SK-N-SH (cell line): Measurements from ENCODE around the gene IL16. TPM values are rescaled to one million over a fixed set of nuclear protein-coding genes. Genes with fewer than 3 reads are reported as not detected.

Experiments
- CTCF ChIA-PET: fragments of 300-600, 350-600 bp; formaldehyde crosslinking; extraction: SDS; loops from one replicate; lab custom pipeline; 2021; lab: Yijun Ruan, JAX
- POLR2A ChIA-PET: fragments of 350-600 bp; sonication (Branson Sonifier 250); formaldehyde crosslinking; extraction: SDS; loops from one replicate; lab custom pipeline; 2020; ENCODE audit warnings: antibody characterized with exemption, inconsistent platforms; lab: Yijun Ruan, JAX
- DNase-seq: peaks from one replicate; pipeline ENCODE4 v3.0.0; 2012
- H2AFZ ChIP-seq: fragments of 200-600 bp; sonication (generic); 2 replicates; pipeline ENCODE4 v1.8.1; 2016; ENCODE audit warnings: antibody characterized with exemption, mild to moderate bottlenecking, low read depth
- H3F3A ChIP-seq: fragments of 200-600 bp; sonication (generic); replicated peaks from 2 replicates; pipeline ENCODE3; 2016; ENCODE audit warnings: antibody characterized with exemption, mild to moderate bottlenecking; ENCODE audit not compliant: insufficient read depth
- H3K27ac ChIP-seq, 2 experiments: fragments of 200-500 bp in 1 of 2; fragments of 200-600 bp in 1 of 2; sonication (Bioruptor generic) in 1 of 2; sonication (generic), shearing (Covaris generic) in 1 of 2; 2 replicates each; pipeline versions ENCODE4 v1.5.1 to v1.6.1; 2014 to 2016; ENCODE audit warnings: low read depth in 2 of 2, inconsistent platforms in 1 of 2, low read length in 1 of 2, mild to moderate bottlenecking in 1 of 2, mixed read lengths in 1 of 2
- H3K27me3 ChIP-seq: fragments of 200-600 bp; sonication (generic), shearing (Covaris generic); 2 replicates; pipeline ENCODE4 v1.6.1; 2016; ENCODE audit warnings: mixed run types; ENCODE audit not compliant: insufficient read depth
- H3K36me3 ChIP-seq, 2 experiments: fragments of 200-500 bp in 1 of 2; fragments of 200-600 bp in 1 of 2; sonication (Bioruptor generic) in 1 of 2; sonication (generic) in 1 of 2; replicated peaks in 1 of 2; 2 replicates each; pipeline versions ENCODE3 to v1.5.1; 2014 to 2016; ENCODE audit warnings: low read length in 1 of 2, mild to moderate bottlenecking in 1 of 2; ENCODE audit not compliant: insufficient read depth in 2 of 2, control insufficient read depth in 1 of 2
- H3K4me1 ChIP-seq, 2 experiments: fragments of 200-500 bp in 1 of 2; fragments of 200-600 bp in 1 of 2; sonication (Bioruptor generic) in 1 of 2; sonication (generic), shearing (Covaris generic) in 1 of 2; 2 replicates each; pipeline versions ENCODE4 v1.5.1 to v1.6.1; 2014 to 2016; ENCODE audit warnings: low read depth in 1 of 2, low read length in 1 of 2, mixed run types in 1 of 2; ENCODE audit not compliant: insufficient read depth in 2 of 2, control insufficient read depth in 1 of 2
- H3K4me2 ChIP-seq: fragments of 200-600 bp; sonication (generic), shearing (Covaris generic); 2 replicates; pipeline ENCODE4 v1.6.1; 2017; ENCODE audit warnings: mixed run types
- H3K4me3 ChIP-seq, 2 experiments: fragments of 200-500 bp in 1 of 2; fragments of 200-600 bp in 1 of 2; sonication (Bioruptor generic) in 1 of 2; sonication (generic), shearing (Covaris generic) in 1 of 2; 2 replicates each; pipeline versions ENCODE4 v1.5.1 to v1.8.1; 2014 to 2016; ENCODE audit warnings: low read depth in 2 of 2, inconsistent platforms in 1 of 2, low read length in 1 of 2, mild to moderate bottlenecking in 1 of 2, mixed read lengths in 1 of 2, moderate library complexity in 1 of 2
- H3K79me2 ChIP-seq: fragments of 200-600 bp; sonication (generic); 2 replicates; pipeline ENCODE4 v1.8.1; 2017; ENCODE audit warnings: mild to moderate bottlenecking; ENCODE audit not compliant: insufficient read depth
- H3K9ac ChIP-seq: fragments of 200-600 bp; sonication (generic); 2 replicates; pipeline ENCODE4 v1.6.1; 2017; ENCODE audit warnings: mixed run types
- H3K9me2 ChIP-seq: fragments of 200-600 bp; sonication (generic); 2 replicates; pipeline ENCODE4 v1.6.1; 2017; ENCODE audit warnings: mixed run types
- H3K9me3 ChIP-seq: fragments of 200-600 bp; sonication (generic); 2 replicates; pipeline ENCODE4 v1.6.1; 2017; ENCODE audit warnings: mixed run types, mild to moderate bottlenecking, moderate library complexity
- H4K20me1 ChIP-seq: fragments of 200-600 bp; sonication (generic); 2 replicates; pipeline ENCODE4 v1.6.1; 2017; ENCODE audit warnings: mild to moderate bottlenecking, mixed run types; ENCODE audit not compliant: insufficient read depth
- CHD2 ChIP-seq: fragments of 150-350 bp; IDR thresholded peaks from 2 replicates; pipeline ENCODE4 v1.6.1; 2018; ENCODE audit warnings: low read length; ENCODE audit not compliant: partially characterized antibody
- EZH2phosphoT487 ChIP-seq: fragments of 200-600 bp; sonication (generic); IDR thresholded peaks from 2 replicates; pipeline ENCODE4 v1.6.1; 2017; ENCODE audit warnings: low read depth, mixed run types, mild to moderate bottlenecking, antibody characterized with exemption, moderate library complexity, borderline replicate concordance
- GABPA ChIP-seq: IDR thresholded peaks from 2 replicates; pipeline ENCODE4 v1.4.0; 2012; ENCODE audit warnings: low read depth, mild to moderate bottlenecking
- MEF2A ChIP-seq: IDR thresholded peaks from 2 replicates; pipeline ENCODE4 v1.4.0; 2012; ENCODE audit warnings: low read depth, borderline replicate concordance
- NRF1 ChIP-seq: IDR thresholded peaks from 2 replicates; pipeline ENCODE4 v1.6.1; 2012; ENCODE audit warnings: low read depth, mild to moderate bottlenecking, low read length
- RAD21 ChIP-seq: IDR thresholded peaks from 2 replicates; pipeline ENCODE4 v1.6.1; 2012; ENCODE audit warnings: mild to moderate bottlenecking, low read length
- RCOR1 ChIP-seq: fragments of 150-350 bp; IDR thresholded peaks from 2 replicates; pipeline ENCODE4 v1.6.1; 2017; ENCODE audit warnings: antibody characterized with exemption, low read length
- SIN3A ChIP-seq: IDR thresholded peaks from 2 replicates; pipeline ENCODE4 v1.6.1; 2012; ENCODE audit warnings: low read depth, mild to moderate bottlenecking, low read length, moderate library complexity, borderline replicate concordance
- TEAD4 ChIP-seq: IDR thresholded peaks from 2 replicates; pipeline ENCODE4 v1.4.0; 2012; ENCODE audit warnings: mild to moderate bottlenecking, borderline replicate concordance; ENCODE audit not compliant: insufficient read depth
- YY1 ChIP-seq: IDR thresholded peaks from 2 replicates; pipeline ENCODE4 v1.4.0; 2012; ENCODE audit warnings: low read depth, mild to moderate bottlenecking
- WGBS: methylation state at CpG from one replicate; pipeline ENCODE4 v1.1.6; 2017; ENCODE audit warnings: low lambda C conversion rate; 5-methylcytosine and 5-hydroxymethylcytosine counted together
- polyA plus RNA-seq, 3 experiments: library from polyadenylated mRNA; depleted of rRNA; stranded (reverse); fragments of >200 nt; gene quantifications; 2 replicates each; pipeline ENCODE4 v1.2.3, GENCODE V29; 2012
- TF ChIP-seq, protein P1 (sequence below): IDR thresholded peaks from 2 replicates; pipeline ENCODE4 v1.4.0; 2012; ENCODE audit warnings: low read depth, borderline replicate concordance
- TF ChIP-seq, protein P2 (sequence below): IDR thresholded peaks from 2 replicates; pipeline ENCODE4; 2012
- TF ChIP-seq, protein P3 (sequence below): IDR thresholded peaks from 2 replicates; pipeline ENCODE4 v1.4.0; 2012; ENCODE audit warnings: low read depth, borderline replicate concordance
- TF ChIP-seq, protein P4 (sequence below): IDR thresholded peaks from 2 replicates; pipeline ENCODE4 v1.6.1; 2012; ENCODE audit warnings: mild to moderate bottlenecking, low read depth, low read length, moderate library complexity
- TF ChIP-seq, protein P5 (sequence below): fragments of 150-350 bp; IDR thresholded peaks from 2 replicates; pipeline ENCODE4 v1.6.1; 2017; ENCODE audit warnings: antibody characterized with exemption, low read length, low read depth, borderline replicate concordance

The IL16 gene
- polyA plus RNA-seq, 1 of the 3 experiments (the other 2 are of a cell fraction), result not detected

DNA sequence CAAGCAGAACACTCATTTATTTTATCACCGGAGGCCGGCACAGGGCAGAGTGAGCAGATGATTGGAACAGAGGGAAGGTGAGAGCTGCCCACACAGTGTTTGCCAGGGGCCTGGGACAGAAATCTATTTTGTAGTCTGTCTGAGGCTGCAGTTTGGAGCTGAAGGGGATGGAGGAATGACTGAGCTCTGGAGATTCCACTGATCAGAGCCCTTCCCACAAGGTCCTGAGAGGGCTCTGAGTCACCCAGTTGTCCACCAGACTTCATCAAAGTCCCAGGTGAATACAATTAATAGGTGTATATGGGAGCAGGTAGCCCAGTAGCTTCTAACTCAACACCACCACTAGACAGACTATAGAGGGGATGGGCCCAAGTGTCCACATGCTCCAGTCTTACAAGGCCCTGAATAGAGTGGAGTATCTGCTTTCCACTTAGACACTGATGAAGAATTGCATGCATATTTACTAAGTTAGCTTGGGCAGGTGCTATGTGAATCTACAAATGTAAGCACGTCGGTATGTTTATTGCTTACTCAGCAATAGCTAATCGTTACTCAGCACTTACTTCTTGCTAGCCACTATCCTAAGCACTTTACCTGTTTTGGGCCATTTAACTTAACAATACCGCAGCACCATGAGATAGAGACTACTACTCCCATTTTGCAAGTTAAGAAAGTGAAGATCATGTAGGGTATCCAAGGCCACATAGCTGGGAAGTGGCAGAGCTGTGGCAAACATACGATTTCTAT lies 130.0 kb downstream of the IL16 start:
- TF ChIP-seq GABPA, result no peak
- no peak for TF ChIP-seq SIN3A
- TF ChIP-seq, protein P1, sequence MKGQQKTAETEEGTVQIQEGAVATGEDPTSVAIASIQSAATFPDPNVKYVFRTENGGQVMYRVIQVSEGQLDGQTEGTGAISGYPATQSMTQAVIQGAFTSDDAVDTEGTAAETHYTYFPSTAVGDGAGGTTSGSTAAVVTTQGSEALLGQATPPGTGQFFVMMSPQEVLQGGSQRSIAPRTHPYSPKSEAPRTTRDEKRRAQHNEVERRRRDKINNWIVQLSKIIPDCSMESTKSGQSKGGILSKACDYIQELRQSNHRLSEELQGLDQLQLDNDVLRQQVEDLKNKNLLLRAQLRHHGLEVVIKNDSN, result no peak
- TF ChIP-seq, protein P2, sequence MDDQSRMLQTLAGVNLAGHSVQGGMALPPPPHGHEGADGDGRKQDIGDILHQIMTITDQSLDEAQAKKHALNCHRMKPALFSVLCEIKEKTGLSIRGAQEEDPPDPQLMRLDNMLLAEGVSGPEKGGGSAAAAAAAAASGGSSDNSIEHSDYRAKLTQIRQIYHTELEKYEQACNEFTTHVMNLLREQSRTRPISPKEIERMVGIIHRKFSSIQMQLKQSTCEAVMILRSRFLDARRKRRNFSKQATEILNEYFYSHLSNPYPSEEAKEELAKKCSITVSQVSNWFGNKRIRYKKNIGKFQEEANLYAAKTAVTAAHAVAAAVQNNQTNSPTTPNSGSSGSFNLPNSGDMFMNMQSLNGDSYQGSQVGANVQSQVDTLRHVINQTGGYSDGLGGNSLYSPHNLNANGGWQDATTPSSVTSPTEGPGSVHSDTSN, result no peak
- TF ChIP-seq RCOR1, result no peak
- no peak for TF ChIP-seq YY1
- no peak for TF ChIP-seq RAD21
- TF ChIP-seq, protein P3, sequence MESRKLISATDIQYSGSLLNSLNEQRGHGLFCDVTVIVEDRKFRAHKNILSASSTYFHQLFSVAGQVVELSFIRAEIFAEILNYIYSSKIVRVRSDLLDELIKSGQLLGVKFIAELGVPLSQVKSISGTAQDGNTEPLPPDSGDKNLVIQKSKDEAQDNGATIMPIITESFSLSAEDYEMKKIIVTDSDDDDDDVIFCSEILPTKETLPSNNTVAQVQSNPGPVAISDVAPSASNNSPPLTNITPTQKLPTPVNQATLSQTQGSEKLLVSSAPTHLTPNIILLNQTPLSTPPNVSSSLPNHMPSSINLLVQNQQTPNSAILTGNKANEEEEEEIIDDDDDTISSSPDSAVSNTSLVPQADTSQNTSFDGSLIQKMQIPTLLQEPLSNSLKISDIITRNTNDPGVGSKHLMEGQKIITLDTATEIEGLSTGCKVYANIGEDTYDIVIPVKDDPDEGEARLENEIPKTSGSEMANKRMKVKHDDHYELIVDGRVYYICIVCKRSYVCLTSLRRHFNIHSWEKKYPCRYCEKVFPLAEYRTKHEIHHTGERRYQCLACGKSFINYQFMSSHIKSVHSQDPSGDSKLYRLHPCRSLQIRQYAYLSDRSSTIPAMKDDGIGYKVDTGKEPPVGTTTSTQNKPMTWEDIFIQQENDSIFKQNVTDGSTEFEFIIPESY, result no peak
- TF ChIP-seq NRF1, result no peak
- TF ChIP-seq MEF2A, result no peak
- no peak for TF ChIP-seq TEAD4
- no peak for TF ChIP-seq CHD2
- TF ChIP-seq EZH2phosphoT487, result no peak
- TF ChIP-seq, protein P4, sequence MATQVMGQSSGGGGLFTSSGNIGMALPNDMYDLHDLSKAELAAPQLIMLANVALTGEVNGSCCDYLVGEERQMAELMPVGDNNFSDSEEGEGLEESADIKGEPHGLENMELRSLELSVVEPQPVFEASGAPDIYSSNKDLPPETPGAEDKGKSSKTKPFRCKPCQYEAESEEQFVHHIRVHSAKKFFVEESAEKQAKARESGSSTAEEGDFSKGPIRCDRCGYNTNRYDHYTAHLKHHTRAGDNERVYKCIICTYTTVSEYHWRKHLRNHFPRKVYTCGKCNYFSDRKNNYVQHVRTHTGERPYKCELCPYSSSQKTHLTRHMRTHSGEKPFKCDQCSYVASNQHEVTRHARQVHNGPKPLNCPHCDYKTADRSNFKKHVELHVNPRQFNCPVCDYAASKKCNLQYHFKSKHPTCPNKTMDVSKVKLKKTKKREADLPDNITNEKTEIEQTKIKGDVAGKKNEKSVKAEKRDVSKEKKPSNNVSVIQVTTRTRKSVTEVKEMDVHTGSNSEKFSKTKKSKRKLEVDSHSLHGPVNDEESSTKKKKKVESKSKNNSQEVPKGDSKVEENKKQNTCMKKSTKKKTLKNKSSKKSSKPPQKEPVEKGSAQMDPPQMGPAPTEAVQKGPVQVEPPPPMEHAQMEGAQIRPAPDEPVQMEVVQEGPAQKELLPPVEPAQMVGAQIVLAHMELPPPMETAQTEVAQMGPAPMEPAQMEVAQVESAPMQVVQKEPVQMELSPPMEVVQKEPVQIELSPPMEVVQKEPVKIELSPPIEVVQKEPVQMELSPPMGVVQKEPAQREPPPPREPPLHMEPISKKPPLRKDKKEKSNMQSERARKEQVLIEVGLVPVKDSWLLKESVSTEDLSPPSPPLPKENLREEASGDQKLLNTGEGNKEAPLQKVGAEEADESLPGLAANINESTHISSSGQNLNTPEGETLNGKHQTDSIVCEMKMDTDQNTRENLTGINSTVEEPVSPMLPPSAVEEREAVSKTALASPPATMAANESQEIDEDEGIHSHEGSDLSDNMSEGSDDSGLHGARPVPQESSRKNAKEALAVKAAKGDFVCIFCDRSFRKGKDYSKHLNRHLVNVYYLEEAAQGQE, result no peak
- TF ChIP-seq, protein P5, sequence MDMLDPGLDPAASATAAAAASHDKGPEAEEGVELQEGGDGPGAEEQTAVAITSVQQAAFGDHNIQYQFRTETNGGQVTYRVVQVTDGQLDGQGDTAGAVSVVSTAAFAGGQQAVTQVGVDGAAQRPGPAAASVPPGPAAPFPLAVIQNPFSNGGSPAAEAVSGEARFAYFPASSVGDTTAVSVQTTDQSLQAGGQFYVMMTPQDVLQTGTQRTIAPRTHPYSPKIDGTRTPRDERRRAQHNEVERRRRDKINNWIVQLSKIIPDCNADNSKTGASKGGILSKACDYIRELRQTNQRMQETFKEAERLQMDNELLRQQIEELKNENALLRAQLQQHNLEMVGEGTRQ, result no peak
- H3K4me2 ChIP-seq, result peak overlapping the region; percentile 24; the same call in 1 of the 2 replicates
- no peaks in the 10 kb centered on the region for H3K9me2 ChIP-seq
- H4K20me1 ChIP-seq, result no peaks in the 10 kb centered on the region
- WGBS, result 85% methylated on average over 7 of the region's 7 CpGs
- no peak overlapping the region for H3K9ac ChIP-seq
- POLR2A ChIA-PET, result no interaction called here
- H3K79me2 ChIP-seq, result no peaks in the 10 kb centered on the region
- H3K4me1 ChIP-seq, result peaks cover 4 to 5% of the 10 kb centered on the region in 2 experiments; a peak in 2 of 4 replicates
- DNase-seq, result no peak
- no peak overlapping the region for H2AFZ ChIP-seq
- no peak overlapping the region for H3K4me3 ChIP-seq
- H3K27ac ChIP-seq, result peak overlapping the region in 1 of 2 experiments; percentile 53; a peak in 2 of 4 replicates
- peaks cover 14% of the 10 kb centered on the region for H3F3A ChIP-seq
- no peaks in the 10 kb centered on the region for H3K9me3 ChIP-seq
- CTCF ChIA-PET, result interaction anchor here (1.3 to 2.2 kb wide), 2 partner anchors 51 to 60 kb away, joined by 3 to 8 read pairs; no protein-coding TSS in a partner anchor
- H3K27me3 ChIP-seq, result no peaks in the 10 kb centered on the region
- no peaks in the 10 kb centered on the region for H3K36me3 ChIP-seq
